Measurements from ENCODE around the gene MRPL54.

MRPL54 gene

GRCh38 chr19:3785938-3786824 lies 23.7 kb downstream of the MRPL54 start, which contains the start of gene MATK:
Gene MATK, minus strand, starts transcription at chr19:3786381. Its CDS starts 1,246 bp downstream, at chr19:3785135.
- no peak for DNase-seq (ENCODE audit: low spot score)

DNA sequence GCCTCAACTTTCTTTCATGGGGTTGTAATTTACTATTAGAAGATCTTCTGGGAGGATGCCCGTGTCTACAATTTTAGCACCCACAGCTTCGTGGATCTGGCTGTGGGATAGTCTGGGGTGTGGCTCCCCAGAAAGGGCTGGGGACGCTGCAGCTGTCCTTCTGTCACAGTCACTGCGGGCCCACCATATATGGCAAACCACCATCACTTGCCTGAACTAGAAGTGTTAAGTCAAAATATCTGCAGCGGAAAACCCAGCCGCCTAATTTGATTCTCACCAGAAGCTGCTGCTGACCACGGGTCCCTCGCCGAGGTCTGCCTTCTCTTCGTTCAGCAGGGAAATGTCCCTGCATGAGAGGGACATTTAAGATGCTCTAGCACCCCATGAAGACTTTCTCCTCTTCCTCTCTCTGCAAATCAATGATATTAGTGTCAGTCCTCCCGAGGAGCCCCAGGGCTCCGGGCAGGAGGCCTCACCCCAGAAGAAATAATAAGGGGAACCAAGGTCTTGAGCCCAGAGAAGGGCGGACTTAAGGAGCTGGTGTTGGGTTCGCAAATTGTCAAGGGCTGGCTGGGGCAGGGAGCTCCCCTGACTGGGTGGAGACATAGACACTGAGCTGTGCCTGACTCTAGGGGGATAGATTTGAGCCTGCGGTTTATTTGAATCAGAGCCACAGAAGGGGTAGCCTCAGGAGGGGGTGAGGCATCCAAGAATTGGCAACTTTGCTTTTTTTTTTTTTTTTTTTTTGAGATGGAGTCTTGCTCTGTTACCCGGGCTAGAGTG lies 26.7 kb downstream of the MRPL54 start:
- DNase-seq (ENCODE audit: low spot score) = no peak

- DNase-seq (ENCODE audit: low spot score) = no peak
Measured at GRCh38 chr19:3790209-3790734, 27.8 kb downstream of the MRPL54 start.

DNA sequence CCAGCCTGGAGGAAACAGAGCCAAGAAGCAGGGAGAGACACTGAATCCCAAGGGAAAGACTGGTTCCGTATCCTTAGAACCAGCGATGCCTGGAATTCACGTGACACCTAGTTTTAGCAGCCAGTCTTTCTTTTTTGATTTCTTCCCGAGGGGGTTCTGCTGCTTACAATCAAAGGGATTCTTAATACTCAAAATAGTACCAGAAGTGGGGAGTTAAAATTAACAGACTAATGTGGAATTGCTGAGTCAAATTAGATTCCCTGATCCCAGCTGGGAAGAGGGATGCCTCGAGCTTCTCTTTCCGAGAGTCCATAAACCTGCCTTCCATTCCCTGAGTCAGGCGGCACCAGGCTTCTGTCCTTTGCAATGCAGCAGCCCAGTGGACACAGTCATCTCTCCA lies 28.5 kb downstream of the MRPL54 start:
- DNase-seq (ENCODE audit: low spot score) = no peak

- no peak for DNase-seq (ENCODE audit: low spot score)
Measured at GRCh38 chr19:3792114-3792513, 29.6 kb downstream of the MRPL54 start.

DNA sequence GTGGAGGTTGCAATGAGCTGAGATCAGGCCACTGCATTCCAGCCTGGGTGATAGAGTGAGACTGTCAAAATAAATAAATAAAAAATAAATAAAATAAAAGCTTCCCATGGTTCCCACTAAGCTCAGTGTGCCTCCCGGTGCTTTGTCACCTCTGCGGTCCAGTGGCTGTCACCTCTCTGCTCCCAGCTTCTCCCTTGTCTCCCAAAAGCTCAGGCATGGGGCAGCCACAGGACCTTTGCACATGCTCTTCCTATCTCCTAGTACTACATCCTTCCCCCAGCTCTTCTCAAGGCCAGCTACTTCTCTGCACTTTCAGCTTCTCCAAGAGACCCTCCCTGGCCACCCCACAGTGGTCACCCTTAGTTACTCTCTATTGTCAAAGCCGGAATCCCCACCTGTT lies 31.3 kb downstream of the MRPL54 start:
- no peak for DNase-seq (ENCODE audit: low spot score)

GRCh38 chr19:3796358-3796757 lies 33.9 kb downstream of the MRPL54 start:
- DNase-seq (ENCODE audit: low spot score) = no peak

GRCh38 chr19:3798137-3798536 lies 35.7 kb downstream of the MRPL54 start:
- no peak for DNase-seq (ENCODE audit: low spot score)

GRCh38 chr19:3800996-3801395 lies 38.5 kb downstream of the MRPL54 start:
- DNase-seq (ENCODE audit: low spot score) = no peak

GRCh38 chr19:3801412-3802096 lies 39.1 kb downstream of the MRPL54 start:
- DNase-seq (ENCODE audit: low spot score) = no peak

DNA sequence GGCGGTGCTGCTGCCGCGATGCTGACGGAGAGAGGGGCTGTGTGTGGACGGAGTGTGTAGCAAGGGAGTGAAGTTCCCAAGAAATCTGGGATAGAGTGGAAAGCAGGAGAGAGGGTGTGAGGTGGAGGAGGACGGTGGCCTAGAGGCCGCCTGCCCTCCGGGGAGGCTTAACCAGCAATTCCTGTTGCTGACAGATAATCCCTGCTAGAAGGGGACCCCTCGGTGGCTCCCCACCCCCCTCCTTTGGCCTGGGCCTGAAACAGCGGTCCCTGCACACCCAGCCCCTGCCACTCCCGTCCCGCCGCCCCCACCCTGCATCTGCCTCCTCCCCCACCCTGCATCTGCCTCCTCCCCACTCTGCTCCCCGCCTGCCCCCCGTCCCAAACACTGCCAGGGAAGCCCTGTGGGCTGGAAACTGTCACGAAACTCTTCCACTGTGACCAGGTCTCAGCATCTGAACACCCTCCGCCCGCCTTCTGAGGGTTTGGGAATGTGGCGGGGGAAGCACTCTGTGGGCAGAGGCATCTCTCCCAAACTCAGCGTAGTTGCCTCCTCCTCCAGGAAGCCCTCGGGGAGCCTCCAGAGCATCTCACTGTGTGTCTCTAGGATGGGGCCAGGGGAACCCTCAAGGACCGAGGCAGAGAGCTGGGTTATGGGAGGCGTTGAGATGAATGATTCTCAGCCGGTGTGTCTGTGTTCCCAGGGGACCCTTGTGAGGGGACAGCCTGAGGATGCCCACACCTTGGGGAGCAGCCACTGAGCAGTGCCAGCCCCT lies 40.8 kb downstream of the MRPL54 start:
- DNase-seq (ENCODE audit: low spot score) = no peak

DNA sequence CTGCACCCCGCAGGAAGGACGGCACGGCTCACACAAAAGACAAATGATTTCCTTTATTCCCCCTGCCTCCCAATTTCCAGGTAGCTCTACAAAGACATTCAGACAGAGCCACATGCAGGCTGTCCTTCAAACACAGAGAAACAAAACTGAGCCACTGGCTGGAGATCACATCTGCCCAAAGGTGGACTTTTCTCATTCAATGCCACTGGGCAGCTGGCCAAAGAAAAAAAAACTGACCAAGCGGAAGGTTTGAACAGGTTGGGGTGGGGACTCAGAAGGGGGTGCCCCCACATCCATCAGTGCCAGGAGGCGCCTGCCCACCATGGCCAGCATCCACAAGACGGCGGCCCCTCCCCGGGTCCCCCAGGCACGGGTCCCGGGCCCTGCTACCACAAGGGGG lies 41.5 kb downstream of the MRPL54 start:
- no peak for DNase-seq (ENCODE audit: low spot score)

- no peak for DNase-seq (ENCODE audit: low spot score)
Measured at GRCh38 chr19:3804429-3804828, 41.9 kb downstream of the MRPL54 start.

GRCh38 chr19:3805859-3806258 lies 43.4 kb downstream of the MRPL54 start:
- no peak for DNase-seq (ENCODE audit: low spot score)

DNA sequence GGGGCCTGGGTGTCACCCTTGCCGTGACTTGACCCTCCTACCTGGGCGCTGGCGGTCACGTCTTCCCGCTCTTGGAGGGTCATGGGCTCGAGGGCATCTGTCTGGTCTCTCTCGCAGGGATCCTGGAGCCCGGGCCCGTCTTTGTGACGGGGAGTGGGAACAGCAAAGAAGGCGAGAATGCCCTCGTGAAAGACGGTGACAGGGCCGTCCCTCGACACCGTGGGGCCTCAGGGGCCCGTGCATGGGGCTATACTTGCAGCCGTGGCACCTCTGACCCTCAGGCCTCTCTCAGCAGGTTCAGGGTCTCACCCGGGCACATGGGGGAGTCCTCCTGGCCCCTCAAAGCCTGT lies 44.6 kb downstream of the MRPL54 start:
- no peak for DNase-seq (ENCODE audit: low spot score)

- DNase-seq (ENCODE audit: low spot score) = no peak
Measured at GRCh38 chr19:3807574-3808354, 45.3 kb downstream of the MRPL54 start.

GRCh38 chr19:3808420-3809143 lies 46.1 kb downstream of the MRPL54 start:
- no peak for DNase-seq (ENCODE audit: low spot score)

- DNase-seq (ENCODE audit: low spot score) = no peak
Measured at GRCh38 chr19:3809881-3810707, 47.6 kb downstream of the MRPL54 start.

DNA sequence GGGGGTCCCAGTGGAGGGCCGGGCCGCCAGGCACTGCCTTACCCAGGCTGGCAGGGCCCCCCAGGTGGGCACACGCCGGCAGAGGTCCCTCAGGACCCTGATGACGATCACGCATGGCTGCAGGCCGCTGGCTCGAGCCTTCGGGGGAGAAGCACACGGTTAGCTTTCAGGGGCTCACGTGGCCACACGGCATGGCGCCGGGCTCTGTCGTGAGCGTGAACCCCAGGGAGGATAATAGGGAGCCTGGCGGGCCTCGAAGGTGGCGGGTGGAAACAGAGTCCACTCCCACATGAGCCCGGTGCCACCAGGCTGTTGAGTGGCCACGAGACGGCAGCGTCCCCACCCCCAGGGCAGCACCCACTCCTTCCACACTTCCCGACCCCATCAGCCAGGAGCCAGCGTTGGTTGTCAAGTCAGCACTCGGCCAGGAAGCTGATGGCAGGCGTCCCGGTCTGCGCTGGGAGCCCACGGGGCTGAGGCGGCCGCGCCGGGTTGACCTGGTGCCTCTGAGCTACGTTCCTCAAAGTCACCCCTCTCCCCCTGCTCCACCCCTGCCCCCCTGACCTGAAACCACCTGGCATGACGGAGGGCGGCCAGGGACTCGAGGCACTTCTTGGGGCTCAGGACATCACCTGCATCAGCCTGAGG lies 48.4 kb downstream of the MRPL54 start:
- DNase-seq (ENCODE audit: low spot score) = no peak

Data from kidney capillary endothelial cell (primary cell).